ENCODE results near the gene ALK. TPM values are rescaled to one million over a fixed set of nuclear protein-coding genes. Genes with fewer than 3 reads are reported as not detected.

The ALK gene
- total RNA-seq, 4 donors from 2014 or later = 0.83 to 1.6 (median 1.2) TPM

DNA sequence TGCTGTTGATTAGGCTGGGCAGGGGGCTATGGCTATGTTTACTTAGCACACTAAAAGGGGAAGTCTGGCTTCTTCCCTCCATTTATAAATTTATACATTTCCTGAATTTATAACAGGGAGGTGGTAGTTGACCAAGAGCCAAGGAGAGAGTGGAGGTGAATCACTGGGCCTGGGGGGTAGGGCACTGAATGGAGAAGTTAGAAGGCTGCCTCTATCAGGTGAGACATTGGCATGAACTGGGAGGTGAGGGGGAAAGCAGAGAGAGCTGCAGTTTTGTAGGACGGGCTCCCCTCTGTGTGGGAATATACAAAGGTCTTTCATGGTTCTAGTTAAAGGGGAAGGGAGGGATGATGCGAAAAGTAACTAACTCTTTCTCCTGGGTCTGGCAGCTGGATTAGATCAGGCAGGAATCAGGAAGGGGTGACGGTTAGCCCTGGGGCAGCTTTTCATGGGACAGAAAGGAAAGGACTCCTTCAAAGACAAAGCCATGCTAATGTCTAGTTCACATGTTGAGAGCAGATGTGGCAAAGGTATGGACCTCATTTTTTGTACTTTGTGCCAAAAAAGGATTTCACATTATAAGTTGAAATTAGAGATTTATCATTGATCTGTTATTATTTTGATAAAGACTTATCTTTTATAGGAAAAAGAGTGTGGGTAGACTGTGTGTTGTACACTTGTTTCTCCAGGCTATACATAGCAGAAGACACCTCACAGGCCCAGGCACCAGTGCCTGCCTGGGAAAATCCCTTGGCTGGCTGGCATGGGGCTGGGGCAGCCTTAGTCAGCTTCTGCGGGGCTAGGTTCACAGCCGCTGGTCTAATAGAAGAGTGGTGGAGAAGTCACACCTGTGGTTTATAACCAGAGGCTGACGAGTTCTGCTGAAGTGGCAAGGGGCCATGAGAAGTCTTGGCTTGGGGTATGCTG, 647.4 kb downstream of the ALK start:
- intact Hi-C loops (cut with DNase I) = no loop called here
- Histone ChIP-seq H3K9me3 (no peaks in the 10 kb centered on the region), H3K4me3 (no peak overlapping the region), H3K27me3 (peaks cover 0 to 19% (median 0%) of the 10 kb centered on the region in 4 donors), H3K4me1 (no peaks in the 10 kb centered on the region), H3K36me3 (no peaks in the 10 kb centered on the region), H3K27ac (replicated peaks in 1 of 4) (no peak overlapping the region)
- WGBS = 71% methylated on average over 6 of the region's 6 CpGs
- DNase-seq (ENCODE audit: extremely low spot score) = no peak
- TF ChIP-seq, protein P1, sequence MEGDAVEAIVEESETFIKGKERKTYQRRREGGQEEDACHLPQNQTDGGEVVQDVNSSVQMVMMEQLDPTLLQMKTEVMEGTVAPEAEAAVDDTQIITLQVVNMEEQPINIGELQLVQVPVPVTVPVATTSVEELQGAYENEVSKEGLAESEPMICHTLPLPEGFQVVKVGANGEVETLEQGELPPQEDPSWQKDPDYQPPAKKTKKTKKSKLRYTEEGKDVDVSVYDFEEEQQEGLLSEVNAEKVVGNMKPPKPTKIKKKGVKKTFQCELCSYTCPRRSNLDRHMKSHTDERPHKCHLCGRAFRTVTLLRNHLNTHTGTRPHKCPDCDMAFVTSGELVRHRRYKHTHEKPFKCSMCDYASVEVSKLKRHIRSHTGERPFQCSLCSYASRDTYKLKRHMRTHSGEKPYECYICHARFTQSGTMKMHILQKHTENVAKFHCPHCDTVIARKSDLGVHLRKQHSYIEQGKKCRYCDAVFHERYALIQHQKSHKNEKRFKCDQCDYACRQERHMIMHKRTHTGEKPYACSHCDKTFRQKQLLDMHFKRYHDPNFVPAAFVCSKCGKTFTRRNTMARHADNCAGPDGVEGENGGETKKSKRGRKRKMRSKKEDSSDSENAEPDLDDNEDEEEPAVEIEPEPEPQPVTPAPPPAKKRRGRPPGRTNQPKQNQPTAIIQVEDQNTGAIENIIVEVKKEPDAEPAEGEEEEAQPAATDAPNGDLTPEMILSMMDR (IDR thresholded peaks at IDR 0.05) = no peak
- no peak for TF ChIP-seq POLR2AphosphoS5 (IDR thresholded peaks at IDR 0.05)
- no peak for TF ChIP-seq EP300 (IDR thresholded peaks at IDR 0.05)
- TF ChIP-seq POLR2A (IDR thresholded peaks at IDR 0.05; ENCODE audit: low read depth) = no peak

- TF ChIP-seq POLR2A (IDR thresholded peaks at IDR 0.05; ENCODE audit: low read depth) (no peak), EP300 (IDR thresholded peaks at IDR 0.05) (no peak), POLR2AphosphoS5 (IDR thresholded peaks at IDR 0.05) (no peak)
- TF ChIP-seq, protein P1 (IDR thresholded peaks at IDR 0.05) = no peak
- no peak for DNase-seq (ENCODE audit: extremely low spot score)
- peaks cover 0 to 17% (median 0%) of the 10 kb centered on the region in 4 donors for H3K27me3 ChIP-seq
- no peaks in the 10 kb centered on the region for H3K4me1 ChIP-seq
- no peaks in the 10 kb centered on the region for H3K36me3 ChIP-seq
- H3K4me3 ChIP-seq = no peak overlapping the region
- intact Hi-C loops (cut with DNase I) = no loop called here
- H3K27ac ChIP-seq (replicated peaks in 1 of 4) = no peak overlapping the region
- H3K9me3 ChIP-seq = no peaks in the 10 kb centered on the region
- WGBS = 80% methylated on average over 6 of the region's 6 CpGs
Measured at GRCh38 chr2:29273004-29273684, 648.2 kb downstream of the ALK start.

DNA sequence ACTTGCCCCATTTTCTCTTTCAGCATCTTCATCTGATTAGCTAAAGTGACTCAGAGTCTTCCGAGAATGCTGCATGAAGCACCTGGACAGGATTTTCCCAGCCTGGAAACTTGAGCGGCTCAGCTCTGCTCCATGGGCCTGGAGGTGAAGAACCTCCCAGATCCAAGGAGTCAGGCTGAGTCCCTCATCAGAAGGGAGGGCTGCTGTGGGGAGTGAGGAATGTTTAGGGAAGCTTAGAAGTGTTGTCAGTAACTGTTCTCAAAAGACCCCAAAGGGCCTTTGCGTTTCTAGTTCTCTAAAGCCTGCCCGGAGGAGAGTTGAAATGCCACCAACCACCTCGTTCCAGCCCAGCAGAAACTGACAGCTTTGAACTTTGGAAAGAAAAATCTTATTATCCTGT, 649.1 kb downstream of the ALK start:
- Histone ChIP-seq H3K27me3 (peaks cover 0 to 17% (median 0%) of the 10 kb centered on the region in 4 donors), H3K4me3 (no peak overlapping the region), H3K36me3 (no peaks in the 10 kb centered on the region), H3K4me1 (no peaks in the 10 kb centered on the region), H3K27ac (replicated peaks in 1 of 4) (no peak overlapping the region), H3K9me3 (no peaks in the 10 kb centered on the region)
- DNase-seq (ENCODE audit: extremely low spot score) = no peak
- TF ChIP-seq POLR2AphosphoS5 (IDR thresholded peaks at IDR 0.05) = no peak
- TF ChIP-seq POLR2A (IDR thresholded peaks at IDR 0.05; ENCODE audit: low read depth) = no peak
- no peak for TF ChIP-seq EP300 (IDR thresholded peaks at IDR 0.05)
- TF ChIP-seq, protein P1 (IDR thresholded peaks at IDR 0.05) = no peak
- intact Hi-C loops (cut with DNase I) = no loop called here
- WGBS = 78% methylated on average over 5 of the region's 5 CpGs

- Histone ChIP-seq H3K4me3 (no peak overlapping the region), H3K27ac (replicated peaks in 1 of 4) (no peak overlapping the region), H3K27me3 (peaks cover 0 to 17% (median 0%) of the 10 kb centered on the region in 4 donors), H3K4me1 (no peaks in the 10 kb centered on the region), H3K9me3 (no peaks in the 10 kb centered on the region), H3K36me3 (no peaks in the 10 kb centered on the region)
- intact Hi-C loops (cut with DNase I) = no loop called here
- TF ChIP-seq POLR2AphosphoS5 (IDR thresholded peaks at IDR 0.05) (no peak), POLR2A (IDR thresholded peaks at IDR 0.05; ENCODE audit: low read depth) (no peak), EP300 (IDR thresholded peaks at IDR 0.05) (no peak)
- TF ChIP-seq, protein P1 (IDR thresholded peaks at IDR 0.05) = no peak
- WGBS = 81% methylated on average over 5 of the region's 5 CpGs
- no peak for DNase-seq (ENCODE audit: extremely low spot score)
Measured at GRCh38 chr2:29270701-29271121, 650.7 kb downstream of the ALK start.

Measured in esophagus muscularis mucosa (tissue), 4 donors.